ENCODE data around the gene ADARB2.

Gene ADARB2

DNA sequence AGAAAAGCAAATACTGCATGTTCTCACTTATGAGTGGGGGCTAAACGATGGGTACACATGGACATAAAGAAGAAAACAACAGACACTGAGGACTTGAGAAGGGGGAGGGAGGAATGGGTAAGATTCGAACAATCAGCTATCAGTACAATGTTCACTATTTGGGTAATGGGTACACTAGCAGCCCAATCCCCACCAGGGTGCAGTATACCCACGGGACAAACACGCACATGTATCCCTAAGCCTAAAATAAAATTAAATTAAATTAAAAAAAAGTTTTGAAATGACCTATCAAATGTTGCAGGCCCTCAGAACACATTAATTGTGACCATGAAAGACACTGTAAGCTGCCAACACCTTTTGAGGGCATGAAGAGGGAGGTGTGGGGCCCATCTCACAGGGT lies 365.1 kb downstream of the ADARB2 start:
- Histone ChIP-seq H3K36me3 (ENCODE audit: insufficient read depth) (no peaks in the 10 kb centered on the region), H3K4me2 (no peak overlapping the region), H3K27me3 (ENCODE audit: insufficient read depth, low read depth) (no peaks in the 10 kb centered on the region), H3K79me2 (ENCODE audit: insufficient read depth, low read depth) (no peaks in the 10 kb centered on the region), H4K20me1 (ENCODE audit: insufficient read depth) (no peaks in the 10 kb centered on the region), H3K4me1 (ENCODE audit: low read depth, poor library complexity, severe bottlenecking) (no peaks in the 10 kb centered on the region), H3K9ac (no peak overlapping the region), H2AFZ (ENCODE audit: low read depth) (no peak overlapping the region), H3K27ac (no peak overlapping the region), H3K4me3 (IDR thresholded peaks at IDR 0.05; ENCODE audit: insufficient read depth, low read depth, low read length) (no peak overlapping the region)
- TF ChIP-seq, protein P1, sequence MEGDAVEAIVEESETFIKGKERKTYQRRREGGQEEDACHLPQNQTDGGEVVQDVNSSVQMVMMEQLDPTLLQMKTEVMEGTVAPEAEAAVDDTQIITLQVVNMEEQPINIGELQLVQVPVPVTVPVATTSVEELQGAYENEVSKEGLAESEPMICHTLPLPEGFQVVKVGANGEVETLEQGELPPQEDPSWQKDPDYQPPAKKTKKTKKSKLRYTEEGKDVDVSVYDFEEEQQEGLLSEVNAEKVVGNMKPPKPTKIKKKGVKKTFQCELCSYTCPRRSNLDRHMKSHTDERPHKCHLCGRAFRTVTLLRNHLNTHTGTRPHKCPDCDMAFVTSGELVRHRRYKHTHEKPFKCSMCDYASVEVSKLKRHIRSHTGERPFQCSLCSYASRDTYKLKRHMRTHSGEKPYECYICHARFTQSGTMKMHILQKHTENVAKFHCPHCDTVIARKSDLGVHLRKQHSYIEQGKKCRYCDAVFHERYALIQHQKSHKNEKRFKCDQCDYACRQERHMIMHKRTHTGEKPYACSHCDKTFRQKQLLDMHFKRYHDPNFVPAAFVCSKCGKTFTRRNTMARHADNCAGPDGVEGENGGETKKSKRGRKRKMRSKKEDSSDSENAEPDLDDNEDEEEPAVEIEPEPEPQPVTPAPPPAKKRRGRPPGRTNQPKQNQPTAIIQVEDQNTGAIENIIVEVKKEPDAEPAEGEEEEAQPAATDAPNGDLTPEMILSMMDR (conservative IDR thresholded peaks at IDR 0.05; ENCODE audit: low read depth, low read length), result 0 out of 2 replicates have a peak, but pooled peaks have one; percentile 16

GRCh38 chr10:1370298-1370697 lies 367.0 kb downstream of the ADARB2 start:
- Histone ChIP-seq H3K9ac (no peak overlapping the region), H3K4me3 (IDR thresholded peaks at IDR 0.05; ENCODE audit: insufficient read depth, low read depth, low read length) (no peak overlapping the region), H3K36me3 (ENCODE audit: insufficient read depth) (no peaks in the 10 kb centered on the region), H3K27me3 (ENCODE audit: insufficient read depth, low read depth) (no peaks in the 10 kb centered on the region), H3K4me2 (no peak overlapping the region), H4K20me1 (ENCODE audit: insufficient read depth) (no peaks in the 10 kb centered on the region), H2AFZ (ENCODE audit: low read depth) (no peak overlapping the region), H3K4me1 (ENCODE audit: low read depth, poor library complexity, severe bottlenecking) (no peaks in the 10 kb centered on the region), H3K27ac (no peak overlapping the region), H3K79me2 (ENCODE audit: insufficient read depth, low read depth) (no peaks in the 10 kb centered on the region)
- TF ChIP-seq, protein P1 (conservative IDR thresholded peaks at IDR 0.05; ENCODE audit: low read depth, low read length), result no peak

DNA sequence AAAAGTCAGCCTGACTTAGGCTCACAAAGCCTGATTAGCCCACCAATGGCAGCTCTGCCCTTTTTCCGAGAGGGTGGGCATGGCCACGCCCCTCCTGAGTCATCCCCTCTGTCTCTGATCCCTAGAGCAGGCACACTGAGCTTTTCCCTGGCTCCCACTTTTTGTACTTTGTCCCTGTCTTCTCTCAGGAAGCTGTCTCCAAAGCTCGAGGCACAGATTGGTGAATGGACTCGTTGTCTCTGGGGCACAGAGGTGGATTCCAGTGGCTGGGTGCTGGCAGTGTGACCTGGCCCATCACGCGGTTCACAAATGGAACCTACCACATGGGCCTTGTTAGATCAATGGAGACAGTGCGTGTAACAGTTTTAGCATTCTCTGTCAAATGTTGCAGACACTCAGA lies 367.7 kb downstream of the ADARB2 start:
- Histone ChIP-seq H2AFZ (ENCODE audit: low read depth) (no peak overlapping the region), H3K27ac (no peak overlapping the region), H3K4me3 (IDR thresholded peaks at IDR 0.05; ENCODE audit: insufficient read depth, low read depth, low read length) (no peak overlapping the region), H3K79me2 (ENCODE audit: insufficient read depth, low read depth) (no peaks in the 10 kb centered on the region), H3K27me3 (ENCODE audit: insufficient read depth, low read depth) (no peaks in the 10 kb centered on the region), H3K36me3 (ENCODE audit: insufficient read depth) (no peaks in the 10 kb centered on the region), H3K4me1 (ENCODE audit: low read depth, poor library complexity, severe bottlenecking) (no peaks in the 10 kb centered on the region), H3K4me2 (no peak overlapping the region), H4K20me1 (ENCODE audit: insufficient read depth) (no peaks in the 10 kb centered on the region), H3K9ac (no peak overlapping the region)
- TF ChIP-seq, protein P1 (conservative IDR thresholded peaks at IDR 0.05; ENCODE audit: low read depth, low read length), result no peak

GRCh38 chr10:1369197-1369596 lies 368.1 kb downstream of the ADARB2 start:
- Histone ChIP-seq H3K4me1 (ENCODE audit: low read depth, poor library complexity, severe bottlenecking) (no peaks in the 10 kb centered on the region), H4K20me1 (ENCODE audit: insufficient read depth) (no peaks in the 10 kb centered on the region), H3K27me3 (ENCODE audit: insufficient read depth, low read depth) (no peaks in the 10 kb centered on the region), H3K4me3 (IDR thresholded peaks at IDR 0.05; ENCODE audit: insufficient read depth, low read depth, low read length) (no peak overlapping the region), H3K27ac (no peak overlapping the region), H3K4me2 (no peak overlapping the region), H3K36me3 (ENCODE audit: insufficient read depth) (no peaks in the 10 kb centered on the region), H3K79me2 (ENCODE audit: insufficient read depth, low read depth) (no peaks in the 10 kb centered on the region), H3K9ac (no peak overlapping the region), H2AFZ (ENCODE audit: low read depth) (no peak overlapping the region)
- TF ChIP-seq, protein P1 (conservative IDR thresholded peaks at IDR 0.05; ENCODE audit: low read depth, low read length), result no peak

- Histone ChIP-seq H3K4me1 (ENCODE audit: low read depth, poor library complexity, severe bottlenecking) (no peaks in the 10 kb centered on the region), H3K36me3 (ENCODE audit: insufficient read depth) (no peaks in the 10 kb centered on the region), H3K79me2 (ENCODE audit: insufficient read depth, low read depth) (no peaks in the 10 kb centered on the region), H2AFZ (ENCODE audit: low read depth) (no peak overlapping the region), H3K4me3 (IDR thresholded peaks at IDR 0.05; ENCODE audit: insufficient read depth, low read depth, low read length) (no peak overlapping the region), H3K9ac (no peak overlapping the region), H3K27me3 (ENCODE audit: insufficient read depth, low read depth) (no peaks in the 10 kb centered on the region), H3K4me2 (no peak overlapping the region), H3K27ac (no peak overlapping the region), H4K20me1 (ENCODE audit: insufficient read depth) (no peaks in the 10 kb centered on the region)
- TF ChIP-seq, protein P1 (conservative IDR thresholded peaks at IDR 0.05; ENCODE audit: low read depth, low read length), result no peak
Measured at GRCh38 chr10:1368842-1369171, 368.5 kb downstream of the ADARB2 start.
